Body of pancreas (tissue), 4 donors: ENCODE data around the gene ARHGEF19.

ENCODE experiments used
- CTCF ChIP-seq, 7 experiments: fragments of 450-650 bp in 4 of 7; fragments of 200-600 bp in 3 of 7; sonication (generic) in 3 of 7; IDR thresholded peaks; one replicate each; pipeline ENCODE4 v1.5.1; 2016 to 2019; ENCODE audit warnings: antibody characterized with exemption in 7 of 7
- POLR2A ChIP-seq, 3 donors: fragments of 450-650 bp; IDR thresholded peaks; one replicate each; pipeline ENCODE4 v1.6.1; 2016; ENCODE audit warnings: antibody characterized with exemption in 3 of 3, mild to moderate bottlenecking in 2 of 3

DNA sequence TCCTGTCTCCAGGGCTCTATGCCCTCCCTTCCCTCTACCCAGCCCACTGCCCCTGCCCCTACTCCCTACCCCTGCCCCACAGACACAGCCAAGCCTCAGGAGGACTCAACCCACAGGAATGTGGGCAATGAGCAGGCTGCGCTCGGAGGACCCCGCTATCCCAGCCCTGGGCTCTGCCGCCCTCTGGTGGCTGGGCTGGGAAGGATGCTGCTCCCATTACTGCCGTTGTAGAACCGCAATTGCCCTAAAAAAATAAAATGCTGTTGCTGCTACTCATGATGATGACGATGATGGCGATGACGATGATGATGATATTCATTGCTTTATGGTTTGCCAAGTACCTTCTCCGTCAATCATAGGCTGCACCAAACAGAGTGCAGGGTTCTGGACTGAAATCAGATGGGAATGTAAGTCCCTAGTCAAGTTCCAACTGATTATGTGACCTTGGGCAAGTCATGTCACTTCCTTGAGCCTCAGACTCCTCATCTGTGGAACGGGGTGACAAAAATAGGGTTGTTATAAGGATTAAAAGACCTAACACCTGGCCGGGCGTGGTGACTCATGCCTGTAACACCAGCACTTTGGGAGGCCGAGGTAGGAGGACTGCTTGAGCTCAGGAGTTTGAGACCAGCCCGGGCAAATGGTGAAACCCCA is 24.6 kb downstream of the ARHGEF19 start:
- TF ChIP-seq CTCF (IDR thresholded peaks at IDR 0.05) (peak; percentile 91 to 99 (median 96)), POLR2A (IDR thresholded peaks at IDR 0.05) (no peak)
